HepG2 (cell line): ENCODE results near the gene PXYLP1. TPM values are rescaled to one million over a fixed set of nuclear protein-coding genes. Genes with fewer than 3 reads are reported as not detected.

Source experiments
- AGO1 ChIP-seq: fragments of 200-400 bp; formaldehyde crosslinking; IDR thresholded peaks from 2 replicates; pipeline ENCODE4 v1.6.1; 2017; ENCODE audit warnings: mild to moderate bottlenecking, low read depth, low read length, moderate library complexity; ENCODE audit not compliant: poor library complexity, severe bottlenecking
- GTF2F1 ChIP-seq: fragments of 150-350 bp; IDR thresholded peaks from 2 replicates; pipeline ENCODE4 v1.6.1; 2014; ENCODE audit warnings: low read length
- HES4 ChIP-seq: sonication (generic); formaldehyde crosslinking; IDR thresholded peaks from 2 replicates; pipeline ENCODE4 v1.9.0; 2021; ENCODE audit warnings: mild to moderate bottlenecking, missing genetic modification reagents, borderline replicate concordance
- HNF1A ChIP-seq, 2 experiments: sonication (generic) in 1 of 2; formaldehyde crosslinking in 1 of 2; IDR thresholded peaks; 2 replicates each; pipeline versions ENCODE4 v1.4.0 to v1.6.1; 2016 to 2020; ENCODE audit warnings: borderline replicate concordance in 1 of 2, low read depth in 1 of 2, mild to moderate bottlenecking in 1 of 2, missing genetic modification reagents in 1 of 2
- KDM2A ChIP-seq: sonication (generic); formaldehyde crosslinking; IDR thresholded peaks from 2 replicates; pipeline ENCODE4 v1.4.0; 2020; ENCODE audit warnings: low read depth, missing genetic modification reagents, borderline replicate concordance
- KDM6A ChIP-seq: IDR thresholded peaks from 2 replicates; pipeline ENCODE4 v1.6.1; 2016; ENCODE audit warnings: low read depth
- LCORL ChIP-seq, 2 experiments: fragments of 450-650 bp in 1 of 2; sonication (generic) in 1 of 2; formaldehyde crosslinking in 1 of 2; IDR thresholded peaks; 2 replicates each; pipeline versions ENCODE4 v1.5.0 to v1.6.1; 2017 to 2020; ENCODE audit warnings: antibody characterized with exemption in 1 of 2, missing genetic modification reagents in 1 of 2
- NFE2L1 ChIP-seq: sonication (generic); formaldehyde crosslinking; IDR thresholded peaks from 2 replicates; pipeline ENCODE4 v1.4.0; 2020; ENCODE audit warnings: missing genetic modification reagents, mild to moderate bottlenecking, borderline replicate concordance
- SNAPC4 ChIP-seq: sonication (generic); formaldehyde crosslinking; IDR thresholded peaks from 2 replicates; pipeline ENCODE4 v1.4.0; 2020; ENCODE audit warnings: mild to moderate bottlenecking, missing genetic modification reagents
- TFE3 ChIP-seq: IDR thresholded peaks from 2 replicates; pipeline ENCODE4 v1.6.1; 2016
- TGIF2 ChIP-seq: IDR thresholded peaks from 2 replicates; pipeline ENCODE4 v1.6.1; 2016; ENCODE audit warnings: control low read depth, missing compliant biosample characterization
- TP53 ChIP-seq: sonication (generic); formaldehyde crosslinking; conservative IDR thresholded peaks from 2 replicates; pipeline ENCODE4 v1.4.0; 2020; ENCODE audit warnings: missing genetic modification reagents
- ZFP36 ChIP-seq: fragments of 150-350 bp; IDR thresholded peaks from 2 replicates; pipeline ENCODE4 v1.6.1; 2018; ENCODE audit warnings: borderline replicate concordance, low read length, low read depth; ENCODE audit not compliant: partially characterized antibody
- ZFP41 ChIP-seq: sonication (generic); formaldehyde crosslinking; IDR thresholded peaks from 2 replicates; pipeline ENCODE4 v1.4.0; 2020; ENCODE audit warnings: mild to moderate bottlenecking, missing genetic modification reagents, borderline replicate concordance
- ZMYM2 ChIP-seq: sonication (generic); formaldehyde crosslinking; IDR thresholded peaks from 2 replicates; pipeline ENCODE4 v1.8.0; 2022; ENCODE audit warnings: mild to moderate bottlenecking, missing genetic modification reagents
- ZNF274 ChIP-seq: sonication (generic); formaldehyde crosslinking; IDR thresholded peaks from 2 replicates; pipeline ENCODE4 v1.5.1; 2020; ENCODE audit warnings: mild to moderate bottlenecking, missing genetic modification reagents
- ZNF512 ChIP-seq: sonication (generic); formaldehyde crosslinking; IDR thresholded peaks from 2 replicates; pipeline ENCODE4 v1.4.0; 2020; ENCODE audit warnings: mild to moderate bottlenecking, missing genetic modification reagents
- ZNF563 ChIP-seq: sonication (generic); formaldehyde crosslinking; IDR thresholded peaks from 2 replicates; pipeline ENCODE4 v1.8.0; 2022; ENCODE audit warnings: mild to moderate bottlenecking, moderate library complexity, missing genetic modification reagents
- polyA plus RNA-seq, 8 experiments: library from polyadenylated mRNA; depleted of rRNA in 3 of 8; stranded (reverse) in 7 of 8; unstranded in 1 of 8; fragments of >200 nt; fragmentation: Illumina TruSeq in 4 of 8; extraction: Trizol in 4 of 8; gene quantifications; 2 replicates each; pipeline versions ENCODE4 v1.2.1 to v1.2.3, GENCODE V29; 2011 to 2016; ENCODE audit warnings: low read depth in 4 of 8, missing spikeins in 1 of 8, mixed read lengths in 1 of 8; ENCODE audit not compliant: insufficient read depth in 1 of 8
- total RNA-seq, 5 experiments: library from RNA; depleted of rRNA; stranded (reverse); fragments of >200 nt; fragmentation: Illumina TruSeq; extraction: Trizol; gene quantifications; 2 replicates each; pipeline ENCODE4 v1.2.3, GENCODE V29; 2016; ENCODE audit warnings: low read depth in 1 of 5

The PXYLP1 gene
- total and polyA plus RNA-seq, 2 of the 13 experiments (the other 11 are each of a cell fraction or from before 2014, with no cell fraction given), result 4.9 to 8.1 TPM

- TF ChIP-seq ZNF274 (CRISPR knock-in tag), result no peak
- TF ChIP-seq GTF2F1, result no peak
- no peak for TF ChIP-seq ZNF512 (CRISPR knock-in tag)
- no peak for TF ChIP-seq ZFP36
- no peak for TF ChIP-seq ZFP41 (CRISPR knock-in tag)
- no peak for TF ChIP-seq AGO1
- peak; percentile 38; the same call in 1 of the 2 replicates for TF ChIP-seq HNF1A (IDR thresholded peaks at IDR 0.05; ENCODE audit: low read depth)
- TF ChIP-seq HNF1A (CRISPR knock-in tag; IDR thresholded peaks at IDR 0.05; ENCODE audit: borderline replicate concordance), result no peak; the same call in 1 of the 2 replicates
- no peak for TF ChIP-seq KDM6A (CRISPR knock-in tag)
- no peak for TF ChIP-seq TGIF2
- TF ChIP-seq ZNF563, result no peak
- no peak for TF ChIP-seq SNAPC4
- TF ChIP-seq HES4, result no peak
- no peak for TF ChIP-seq KDM2A (CRISPR knock-in tag)
- TF ChIP-seq TP53 (CRISPR knock-in tag), result no peak
- no peak for TF ChIP-seq ZMYM2
- TF ChIP-seq NFE2L1 (CRISPR knock-in tag), result no peak
- no peak for TF ChIP-seq LCORL (IDR thresholded peaks at IDR 0.05)
- no peak for TF ChIP-seq LCORL (CRISPR knock-in tag; IDR thresholded peaks at IDR 0.05)
- TF ChIP-seq TFE3 (CRISPR knock-in tag), result no peak
These were observed 94.5 kb downstream of the PXYLP1 start (continued) for GRCh38 chr3:141326123-141326522.
